T follicular helper cell (primary cell): ENCODE results near the gene SYPL1.

ENCODE experiments used
- DNase-seq: peaks from one replicate; pipeline ENCODE4 v3.0.0-alpha.2; 2020; ENCODE audit warnings: low read depth

Gene SYPL1

DNA sequence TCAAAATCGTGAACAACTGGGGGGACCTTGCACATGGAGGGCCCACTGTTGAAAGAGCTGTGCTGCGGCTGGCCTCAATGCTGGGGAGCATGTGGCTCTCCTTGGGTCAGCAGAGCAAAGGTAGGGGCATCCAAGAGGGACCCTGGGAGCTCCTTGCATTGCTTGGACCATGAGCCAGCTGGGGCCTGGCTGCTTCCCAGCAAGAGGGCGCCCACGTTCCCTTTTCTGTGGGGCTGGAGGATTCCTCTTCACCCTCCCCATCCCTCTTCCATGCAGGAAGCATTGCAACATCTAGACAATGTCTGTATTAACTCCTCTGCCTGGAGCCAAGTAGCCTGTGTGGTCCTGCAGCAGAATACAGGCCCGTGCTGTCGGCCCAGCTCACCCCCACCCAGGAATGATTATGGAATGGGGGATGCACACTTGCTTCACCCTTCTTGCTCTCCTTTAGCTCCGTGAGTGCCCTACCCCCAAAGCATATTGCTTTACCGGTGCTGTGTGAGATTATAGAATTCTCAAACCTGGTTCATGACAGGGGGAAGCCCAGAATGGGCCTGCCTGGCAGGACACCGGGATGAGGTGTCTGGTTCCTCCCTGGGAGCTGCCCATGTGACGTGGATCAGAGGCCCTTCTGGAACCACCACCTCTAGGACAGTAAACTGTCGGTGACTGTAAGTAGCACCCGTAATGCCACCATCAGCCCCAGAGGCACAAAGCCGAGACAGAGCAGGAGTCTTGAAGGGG is 61.9 kb downstream of the SYPL1 start:
- DNase-seq, result no peak

DNA sequence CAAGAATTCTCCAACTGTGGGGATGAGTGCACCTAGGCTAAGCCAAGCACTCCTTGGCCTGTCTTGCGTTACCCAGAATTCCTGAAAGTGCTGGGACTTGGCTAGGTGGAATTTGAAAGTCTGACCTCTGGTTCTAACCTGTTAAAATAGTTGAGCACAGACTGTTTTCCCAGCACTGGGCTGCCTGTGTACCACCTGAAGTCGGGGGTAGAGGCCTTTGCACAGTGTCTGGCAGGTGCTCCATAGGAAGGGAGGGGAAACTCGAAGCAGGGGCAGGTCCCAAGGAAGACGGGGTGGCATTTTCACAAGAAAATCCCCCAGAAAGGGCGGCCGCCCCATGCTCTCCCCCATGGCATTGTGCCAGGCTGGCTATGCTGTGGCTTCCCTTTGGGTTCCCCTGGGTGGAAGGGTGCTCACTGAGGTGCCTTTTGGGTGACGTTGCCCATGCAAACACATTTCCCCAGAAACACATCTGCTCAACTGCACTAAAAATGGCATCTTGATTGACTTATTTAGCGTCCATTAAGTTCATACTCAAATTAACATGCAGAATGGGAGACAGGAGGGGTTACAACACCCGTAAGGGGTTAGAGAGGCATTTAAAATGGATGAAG is 62.9 kb downstream of the SYPL1 start:
- no peak for DNase-seq

DNA sequence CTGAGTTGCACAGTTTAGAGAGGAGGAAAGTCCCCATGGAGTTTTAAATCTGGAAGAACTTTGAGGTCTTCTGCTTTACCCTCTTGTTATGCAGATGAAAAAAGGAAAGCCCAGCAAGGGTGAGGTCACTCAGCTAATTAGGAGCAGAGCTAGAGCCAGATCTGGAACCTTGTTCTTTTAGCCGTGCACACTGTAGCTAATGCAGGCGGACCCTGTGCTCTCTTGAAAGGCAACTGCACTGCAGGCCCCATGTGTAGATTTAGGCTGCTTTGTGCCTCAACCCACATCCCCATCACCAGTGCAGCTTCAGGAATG is 63.4 kb downstream of the SYPL1 start:
- DNase-seq, result no peak

DNA sequence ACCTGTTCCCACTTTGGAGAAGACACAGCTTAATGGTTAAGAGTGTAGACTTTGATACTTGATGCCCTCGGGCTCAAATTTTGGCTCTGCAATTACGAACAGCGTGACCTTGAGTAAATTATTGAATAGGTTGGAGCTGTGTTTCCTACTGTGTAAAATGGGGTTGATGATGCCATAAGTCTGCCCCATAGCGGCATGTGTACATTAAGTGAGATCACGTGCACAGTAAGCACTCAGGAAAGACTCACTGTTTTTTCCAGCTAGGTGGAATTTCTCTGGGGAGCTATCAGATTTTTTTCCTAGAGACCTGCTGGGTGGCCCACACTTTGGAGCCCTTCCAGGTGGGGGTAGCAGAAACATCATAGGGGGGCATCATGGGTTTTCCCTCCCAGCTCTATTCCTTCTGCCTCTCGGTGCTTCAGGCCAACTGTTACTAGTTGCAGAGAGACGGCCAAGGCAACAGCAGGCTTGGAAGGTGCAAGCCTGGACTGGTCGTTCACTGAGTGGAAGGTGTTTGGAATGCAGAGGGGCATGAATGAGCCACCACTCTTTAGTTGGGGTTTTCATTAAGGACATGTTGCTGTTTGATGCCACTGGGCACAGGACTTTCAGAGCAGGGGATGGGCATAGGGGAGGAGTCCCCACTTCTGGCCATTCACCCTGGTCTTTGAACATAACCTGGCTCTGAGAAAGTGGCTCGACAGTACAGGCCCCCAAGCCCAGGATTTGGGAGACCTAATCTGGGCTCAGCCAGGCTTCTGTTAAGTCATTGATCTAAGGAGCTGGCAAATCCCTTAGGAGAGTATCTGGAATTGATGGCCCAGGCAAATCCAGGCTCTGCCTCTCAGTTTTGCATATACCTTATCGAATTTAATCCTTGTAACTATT is 64.0 kb downstream of the SYPL1 start:
- no peak for DNase-seq

DNA sequence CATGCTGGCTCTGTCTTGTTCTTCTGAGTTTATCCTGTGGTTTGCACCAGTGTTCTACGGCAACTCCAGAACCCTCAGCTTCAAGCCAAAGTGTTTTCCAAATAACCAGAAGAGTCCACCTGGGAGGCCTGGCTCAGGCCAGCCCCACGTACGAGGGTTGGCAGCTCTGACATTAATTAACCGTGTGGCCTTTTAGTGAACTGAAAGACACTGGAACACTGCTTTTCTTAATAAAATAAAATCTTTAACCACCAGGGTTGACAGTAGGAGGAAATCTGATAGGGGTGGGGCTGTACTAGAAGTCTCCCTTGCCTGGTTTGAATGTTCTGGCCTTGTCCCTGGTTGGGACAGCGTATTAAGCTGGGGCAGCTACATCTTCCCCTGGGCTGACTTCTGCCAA is 64.9 kb downstream of the SYPL1 start:
- DNase-seq, result no peak

DNA sequence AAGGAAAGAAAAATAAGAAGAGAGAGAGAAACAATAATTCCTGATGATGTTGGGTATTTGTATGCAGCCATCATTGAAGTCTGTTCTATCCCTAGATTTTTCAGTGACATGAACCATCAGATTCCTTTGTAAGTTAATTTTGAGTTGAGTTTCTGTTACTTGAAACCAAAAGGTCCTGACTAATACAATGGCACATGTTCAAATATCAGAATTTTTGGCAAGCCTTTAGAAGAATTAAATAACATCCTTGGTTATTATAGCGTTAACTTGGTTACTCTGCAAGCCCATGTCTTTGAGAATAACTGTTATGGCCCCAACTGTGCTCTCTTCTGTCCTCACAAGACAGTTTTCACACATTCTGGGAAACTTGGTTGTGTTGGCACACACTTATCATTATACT is 66.5 kb downstream of the SYPL1 start:
- no peak for DNase-seq

DNA sequence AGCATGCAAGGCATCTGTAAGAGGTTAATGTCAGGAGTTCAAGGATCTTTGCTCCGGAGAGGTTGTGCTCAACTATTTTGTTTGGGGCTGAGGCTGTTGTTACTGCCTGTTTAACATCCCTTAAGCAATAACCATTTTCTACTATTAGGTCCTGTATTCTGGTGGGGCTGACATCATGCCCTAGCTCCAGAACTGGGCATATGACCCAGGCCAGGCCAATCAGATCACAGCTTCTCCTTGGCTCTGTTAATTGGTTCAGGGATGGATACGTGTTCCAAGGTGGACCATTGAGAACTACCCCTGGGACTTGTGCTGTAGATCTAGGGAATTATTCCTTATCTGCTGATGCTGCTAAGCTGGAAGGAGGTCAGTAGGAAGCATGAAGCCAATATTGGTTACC is 67.0 kb downstream of the SYPL1 start:
- DNase-seq, result no peak

DNA sequence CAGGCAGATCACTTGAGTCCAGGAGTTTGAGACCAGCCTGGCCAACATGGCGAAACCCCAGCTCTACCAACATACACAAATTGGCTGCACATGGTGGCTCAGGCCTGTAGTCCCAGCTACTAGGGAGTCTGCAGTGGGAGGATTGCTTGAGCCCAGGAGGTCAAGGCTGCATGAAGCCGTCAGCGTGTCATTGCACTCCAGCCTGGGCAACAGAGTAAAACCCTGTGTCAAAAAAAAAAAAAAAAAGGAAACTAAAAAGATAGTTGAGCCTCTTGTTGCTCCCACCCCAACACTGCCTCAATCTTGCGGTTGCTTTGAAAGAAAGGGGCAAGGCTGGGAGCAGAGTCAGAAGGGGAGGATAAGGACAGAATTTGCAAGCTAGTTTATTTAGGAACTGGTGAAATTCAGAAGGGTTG is 69.9 kb downstream of the SYPL1 start:
- DNase-seq, result no peak

DNA sequence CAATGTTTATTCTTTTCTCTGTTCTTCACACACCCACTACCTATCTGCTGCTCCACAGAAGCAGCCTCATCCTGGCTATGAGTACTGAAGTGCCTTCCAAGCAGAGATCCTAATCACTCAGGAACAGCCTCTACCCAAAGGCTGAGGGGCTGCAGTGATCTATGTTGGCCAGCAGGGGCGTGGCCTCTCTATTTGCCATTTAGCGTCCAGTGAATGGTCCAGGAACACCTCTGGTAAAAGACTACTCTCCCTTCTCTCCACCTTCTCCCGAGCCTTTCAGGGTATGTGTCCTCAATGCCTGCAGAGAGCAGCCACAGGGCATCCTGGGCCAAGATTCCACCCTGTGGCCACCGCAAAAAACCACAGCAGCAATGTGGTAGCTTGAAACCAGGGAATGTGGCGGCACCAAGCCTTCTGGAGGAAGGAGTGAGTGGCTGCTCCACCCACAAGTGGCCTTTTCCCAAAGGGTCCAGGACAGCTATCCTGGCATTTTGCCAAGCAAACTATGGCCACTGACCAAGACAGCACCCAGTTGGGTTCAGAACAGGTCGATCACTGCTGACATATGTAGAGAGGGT is 70.9 kb downstream of the SYPL1 start:
- no peak for DNase-seq
